GM12892 (cell line): ENCODE results near the gene METTL25.

Source experiments
- POLR2A ChIP-seq: IDR thresholded peaks from 2 replicates; pipeline ENCODE4 v1.6.1; 2011; ENCODE audit warnings: low read depth, low read length, control low read depth
- POLR2AphosphoS5 ChIP-seq: IDR thresholded peaks from 2 replicates; pipeline ENCODE4 v1.6.1; 2011; ENCODE audit warnings: low read depth, low read length, control low read depth

- no peak for TF ChIP-seq POLR2A
- no peak for TF ChIP-seq POLR2AphosphoS5
Measured at GRCh38 chr12:82437744-82438143, 79.4 kb downstream of the METTL25 start.
